ENCODE measurements around the gene PGM2.
"Not testable (repeated sequence)": the region's sequence is repeated elsewhere in the genome, so short reads cannot be mapped to it uniquely, and the experiment has no call there.

PGM2 gene

GRCh38 chr4:37818752-37819151, 7.7 kb upstream of the PGM2 start:
- TF ChIP-seq, protein P1, sequence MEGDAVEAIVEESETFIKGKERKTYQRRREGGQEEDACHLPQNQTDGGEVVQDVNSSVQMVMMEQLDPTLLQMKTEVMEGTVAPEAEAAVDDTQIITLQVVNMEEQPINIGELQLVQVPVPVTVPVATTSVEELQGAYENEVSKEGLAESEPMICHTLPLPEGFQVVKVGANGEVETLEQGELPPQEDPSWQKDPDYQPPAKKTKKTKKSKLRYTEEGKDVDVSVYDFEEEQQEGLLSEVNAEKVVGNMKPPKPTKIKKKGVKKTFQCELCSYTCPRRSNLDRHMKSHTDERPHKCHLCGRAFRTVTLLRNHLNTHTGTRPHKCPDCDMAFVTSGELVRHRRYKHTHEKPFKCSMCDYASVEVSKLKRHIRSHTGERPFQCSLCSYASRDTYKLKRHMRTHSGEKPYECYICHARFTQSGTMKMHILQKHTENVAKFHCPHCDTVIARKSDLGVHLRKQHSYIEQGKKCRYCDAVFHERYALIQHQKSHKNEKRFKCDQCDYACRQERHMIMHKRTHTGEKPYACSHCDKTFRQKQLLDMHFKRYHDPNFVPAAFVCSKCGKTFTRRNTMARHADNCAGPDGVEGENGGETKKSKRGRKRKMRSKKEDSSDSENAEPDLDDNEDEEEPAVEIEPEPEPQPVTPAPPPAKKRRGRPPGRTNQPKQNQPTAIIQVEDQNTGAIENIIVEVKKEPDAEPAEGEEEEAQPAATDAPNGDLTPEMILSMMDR (IDR thresholded peaks at IDR 0.05; ENCODE audit: insufficient read depth, missing control alignments): no peak
- FAIRE-seq (no peak), DNase-seq (ENCODE audit: insufficient read length, low spot score) (no peak)

DNA sequence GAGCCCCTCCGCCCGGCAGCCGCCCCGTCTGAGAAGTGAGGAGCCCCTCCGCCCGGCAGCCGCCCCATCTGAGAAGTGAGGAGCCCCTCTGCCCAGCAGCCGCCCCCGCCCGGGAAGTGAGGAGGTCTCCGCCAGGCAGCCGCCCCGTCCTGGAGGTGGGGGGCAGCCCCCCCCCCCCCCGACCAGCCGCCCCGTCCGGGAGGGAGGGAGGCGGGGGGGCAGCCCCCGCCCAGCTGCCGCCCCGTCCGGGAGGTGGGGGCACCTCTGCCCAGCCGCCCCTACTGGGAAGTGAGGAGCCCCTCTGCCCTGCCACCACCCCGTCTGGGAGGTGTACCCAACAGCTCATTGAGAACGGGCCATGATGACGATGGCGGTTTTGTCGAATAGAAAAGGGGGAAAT, 6.0 kb upstream of the PGM2 start:
- not testable (repeated sequence) for FAIRE-seq

GRCh38 chr4:37821953-37822605, 4.4 kb upstream of the PGM2 start:
- DNase-seq (ENCODE audit: insufficient read length, low spot score): no peak
- TF ChIP-seq, protein P1 (IDR thresholded peaks at IDR 0.05; ENCODE audit: insufficient read depth, missing control alignments): no peak
- FAIRE-seq: no peak

More for the DNA sequence above, 6.0 kb upstream of the PGM2 start:
- not testable (repeated sequence) for DNase-seq (ENCODE audit: insufficient read length, low spot score)

DNA sequence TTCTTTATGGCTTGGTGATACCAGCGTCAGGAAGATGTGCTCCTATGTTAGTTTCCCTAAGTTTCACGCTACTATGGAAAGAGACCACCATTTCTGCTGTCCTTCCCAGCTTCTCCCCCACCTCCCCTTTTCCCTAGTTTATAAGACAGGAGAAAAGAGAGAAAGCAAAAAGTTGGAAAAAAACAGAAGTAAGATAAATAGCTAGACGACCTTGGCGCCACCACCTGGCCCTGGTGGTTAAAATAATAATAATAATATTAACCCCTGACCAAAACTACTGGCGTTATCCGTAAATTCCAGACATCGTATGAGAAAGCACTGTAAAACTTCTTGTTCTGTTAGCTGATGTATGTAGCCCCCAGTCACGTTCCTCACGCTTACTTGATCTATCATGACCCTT, 985 bp upstream of the PGM2 start:
- not testable (repeated sequence) for FAIRE-seq; DNase-seq (ENCODE audit: insufficient read length, low spot score)

- DNase-seq (ENCODE audit: insufficient read length, low spot score) (no peak), FAIRE-seq (no peak)
- TF ChIP-seq, protein P1 (IDR thresholded peaks at IDR 0.05; ENCODE audit: insufficient read depth, missing control alignments): no peak
These were observed 555 bp upstream of the PGM2 start for GRCh38 chr4:37825968-37826294.

DNA sequence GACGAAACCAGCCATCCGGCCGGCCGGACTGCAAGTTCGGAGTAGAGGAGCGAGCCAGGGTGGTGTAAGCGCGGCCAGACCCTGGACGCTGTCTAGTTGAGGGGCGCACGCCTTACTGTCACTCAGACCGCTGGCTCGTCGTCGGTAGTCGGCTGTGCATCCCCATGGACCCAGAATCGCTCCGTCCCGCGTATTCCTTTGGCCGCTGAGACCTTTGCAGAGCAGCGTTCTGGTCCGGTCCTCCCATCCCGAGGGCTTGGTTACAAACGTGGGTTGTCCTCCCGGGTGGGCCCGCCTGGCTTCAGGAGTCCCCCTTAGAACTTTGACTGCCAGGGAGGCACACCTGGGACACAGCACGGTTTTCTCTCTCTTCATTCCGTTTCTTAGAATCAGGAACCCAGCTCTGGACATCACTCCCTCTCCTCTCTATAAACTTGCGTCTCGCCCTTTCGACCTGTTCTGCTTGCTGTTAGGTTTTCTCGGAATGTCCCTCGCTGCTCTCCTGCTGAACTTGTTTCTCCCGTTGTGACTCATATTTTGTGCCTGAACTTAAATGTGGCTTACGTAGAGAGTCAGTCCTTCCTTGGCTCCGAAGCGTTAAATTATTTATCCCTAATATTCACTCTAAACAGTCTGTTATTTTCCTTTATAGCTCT, 672 bp downstream of the PGM2 start:
- DNase-seq (ENCODE audit: insufficient read length, low spot score): no peak
- TF ChIP-seq, protein P1 (IDR thresholded peaks at IDR 0.05; ENCODE audit: insufficient read depth, missing control alignments): no peak
- FAIRE-seq: no peak

GRCh38 chr4:37827802-37828321, 1.4 kb downstream of the PGM2 start:
- FAIRE-seq (no peak), DNase-seq (ENCODE audit: insufficient read length, low spot score) (no peak)
- TF ChIP-seq, protein P1 (IDR thresholded peaks at IDR 0.05; ENCODE audit: insufficient read depth, missing control alignments): no peak

GRCh38 chr4:37828843-37829242, 2.4 kb downstream of the PGM2 start:
- TF ChIP-seq, protein P1 (IDR thresholded peaks at IDR 0.05; ENCODE audit: insufficient read depth, missing control alignments): no peak
- DNase-seq (ENCODE audit: insufficient read length, low spot score): no peak
- no peak for FAIRE-seq
